BE2C (cell line): ENCODE results near the gene ELMO1.

ENCODE experiments used
- DNase-seq: peaks from one replicate; pipeline ENCODE4 v3.0.0-alpha.2; 2020
- H3K27me3 ChIP-seq: fragments of 250-450 bp; sonication (Bioruptor Pico); 2 replicates; pipeline ENCODE4 v1.5.1; 2020; ENCODE audit warnings: mild to moderate bottlenecking
- H3K36me3 ChIP-seq: fragments of 250-450 bp; sonication (Bioruptor Pico); 2 replicates; pipeline ENCODE4 v1.5.1; 2020; ENCODE audit warnings: mild to moderate bottlenecking
- H3K4me1 ChIP-seq: fragments of 250-450 bp; sonication (Bioruptor Pico); 2 replicates; pipeline ENCODE4 v1.5.1; 2020
- H3K4me3 ChIP-seq: 2 replicates; pipeline ENCODE4 v1.5.1; 2011; ENCODE audit warnings: low read depth, low read length
- H3K9me3 ChIP-seq: fragments of 250-450 bp; sonication (Bioruptor Pico); 2 replicates; pipeline ENCODE4 v1.5.1; 2020
- TF ChIP-seq, protein P1 (sequence below): IDR thresholded peaks from 2 replicates; pipeline ENCODE4 v1.5.1; 2012; ENCODE audit warnings: mild to moderate bottlenecking, low read depth, low read length

The ELMO1 gene

DNA sequence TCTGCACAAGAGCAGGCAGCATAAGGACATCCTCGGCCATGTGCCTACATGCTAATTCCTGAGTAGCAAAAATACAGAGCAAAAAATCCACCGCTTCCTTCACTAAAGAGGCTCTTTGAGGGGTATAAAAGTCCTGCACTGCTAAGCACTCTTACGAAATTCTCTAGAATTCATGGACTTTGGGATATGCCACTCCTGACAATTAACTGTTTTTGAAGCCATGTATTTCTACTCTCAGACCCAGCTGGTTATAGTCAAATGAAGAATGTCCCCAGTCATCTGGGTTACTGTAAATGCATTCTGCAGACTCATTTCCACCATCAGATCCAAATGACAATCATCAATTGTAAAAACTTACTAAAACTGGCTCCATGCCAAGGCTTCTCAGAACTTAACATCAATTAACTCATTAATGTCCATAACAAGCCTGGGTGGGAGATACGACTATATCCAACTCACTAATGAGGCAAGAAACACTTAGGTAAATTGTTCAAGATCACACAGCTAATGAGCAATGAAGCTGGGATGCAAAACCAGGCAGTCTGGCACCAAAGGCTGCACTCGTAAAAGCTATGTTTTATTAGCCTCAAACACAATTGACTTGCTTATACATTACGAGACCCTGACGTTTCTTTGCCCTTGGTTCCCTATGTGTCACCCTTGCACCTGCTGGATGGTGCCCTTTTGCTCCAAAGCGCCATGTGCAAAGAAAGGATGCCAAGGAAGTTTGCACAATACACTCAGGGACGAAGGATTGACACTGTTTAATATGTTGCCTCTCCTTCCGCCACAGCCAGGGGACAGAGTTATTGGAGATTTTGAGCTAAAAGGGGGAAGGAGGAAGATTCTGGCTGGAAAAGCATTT is 250.4 kb downstream of the ELMO1 start:
- no peak overlapping the region for H3K4me3 ChIP-seq
- no peak for DNase-seq

DNA sequence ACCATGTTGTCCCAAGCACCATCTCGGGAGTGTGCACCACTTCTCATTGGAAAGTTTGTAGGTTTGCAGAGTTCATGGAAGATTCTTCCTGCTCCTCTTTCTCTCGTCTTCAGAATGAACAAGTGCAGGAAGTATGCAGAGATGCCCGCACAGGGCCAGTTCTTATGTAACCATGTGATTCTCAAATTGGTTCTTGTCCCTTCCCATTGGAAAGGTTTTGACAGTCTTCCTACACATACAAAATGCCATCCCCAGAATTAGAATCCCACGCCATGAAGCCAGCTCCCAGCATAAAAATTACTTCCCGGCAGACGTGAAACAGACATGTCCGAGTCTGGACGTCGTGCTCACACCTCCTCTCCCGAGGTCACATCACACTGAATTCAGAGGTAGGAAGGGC is 251.6 kb downstream of the ELMO1 start:
- no peaks in the 10 kb centered on the region for H3K4me1 ChIP-seq
- no peak overlapping the region for H3K4me3 ChIP-seq
- no peaks in the 10 kb centered on the region for H3K9me3 ChIP-seq
- DNase-seq = no peak
- H3K27me3 ChIP-seq = no peaks in the 10 kb centered on the region
- TF ChIP-seq, protein P1, sequence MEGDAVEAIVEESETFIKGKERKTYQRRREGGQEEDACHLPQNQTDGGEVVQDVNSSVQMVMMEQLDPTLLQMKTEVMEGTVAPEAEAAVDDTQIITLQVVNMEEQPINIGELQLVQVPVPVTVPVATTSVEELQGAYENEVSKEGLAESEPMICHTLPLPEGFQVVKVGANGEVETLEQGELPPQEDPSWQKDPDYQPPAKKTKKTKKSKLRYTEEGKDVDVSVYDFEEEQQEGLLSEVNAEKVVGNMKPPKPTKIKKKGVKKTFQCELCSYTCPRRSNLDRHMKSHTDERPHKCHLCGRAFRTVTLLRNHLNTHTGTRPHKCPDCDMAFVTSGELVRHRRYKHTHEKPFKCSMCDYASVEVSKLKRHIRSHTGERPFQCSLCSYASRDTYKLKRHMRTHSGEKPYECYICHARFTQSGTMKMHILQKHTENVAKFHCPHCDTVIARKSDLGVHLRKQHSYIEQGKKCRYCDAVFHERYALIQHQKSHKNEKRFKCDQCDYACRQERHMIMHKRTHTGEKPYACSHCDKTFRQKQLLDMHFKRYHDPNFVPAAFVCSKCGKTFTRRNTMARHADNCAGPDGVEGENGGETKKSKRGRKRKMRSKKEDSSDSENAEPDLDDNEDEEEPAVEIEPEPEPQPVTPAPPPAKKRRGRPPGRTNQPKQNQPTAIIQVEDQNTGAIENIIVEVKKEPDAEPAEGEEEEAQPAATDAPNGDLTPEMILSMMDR = no peak
- no peaks in the 10 kb centered on the region for H3K36me3 ChIP-seq

More for the DNA sequence above, 250.4 kb downstream of the ELMO1 start:
- no peaks in the 10 kb centered on the region for H3K36me3 ChIP-seq
- H3K9me3 ChIP-seq = no peaks in the 10 kb centered on the region
- H3K27me3 ChIP-seq = no peaks in the 10 kb centered on the region
- H3K4me1 ChIP-seq = no peaks in the 10 kb centered on the region
- TF ChIP-seq, protein P1 = no peak

DNA sequence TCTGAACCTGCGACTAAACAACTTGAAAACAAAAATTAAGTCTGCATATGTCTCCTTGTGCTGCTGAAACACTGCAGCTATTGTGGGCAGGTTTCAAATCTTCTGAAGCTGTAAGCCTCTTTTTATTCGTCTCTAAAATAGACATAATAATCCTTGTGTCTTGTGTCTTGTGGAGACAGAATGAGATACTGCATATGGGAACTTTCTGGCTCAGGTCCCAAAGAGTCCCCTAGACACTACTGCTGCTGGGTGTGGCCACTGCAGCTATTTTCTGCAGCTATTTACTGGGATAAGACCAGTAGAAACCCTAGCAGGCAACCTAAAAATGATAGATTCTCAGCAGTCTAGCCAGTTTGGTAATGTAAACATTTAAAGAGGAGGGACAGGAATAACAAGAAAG is 252.0 kb downstream of the ELMO1 start:
- H3K36me3 ChIP-seq = no peaks in the 10 kb centered on the region
- DNase-seq = no peak
- no peaks in the 10 kb centered on the region for H3K9me3 ChIP-seq
- H3K4me3 ChIP-seq = no peak overlapping the region
- TF ChIP-seq, protein P1 = no peak
- no peaks in the 10 kb centered on the region for H3K27me3 ChIP-seq
- H3K4me1 ChIP-seq = no peaks in the 10 kb centered on the region

DNA sequence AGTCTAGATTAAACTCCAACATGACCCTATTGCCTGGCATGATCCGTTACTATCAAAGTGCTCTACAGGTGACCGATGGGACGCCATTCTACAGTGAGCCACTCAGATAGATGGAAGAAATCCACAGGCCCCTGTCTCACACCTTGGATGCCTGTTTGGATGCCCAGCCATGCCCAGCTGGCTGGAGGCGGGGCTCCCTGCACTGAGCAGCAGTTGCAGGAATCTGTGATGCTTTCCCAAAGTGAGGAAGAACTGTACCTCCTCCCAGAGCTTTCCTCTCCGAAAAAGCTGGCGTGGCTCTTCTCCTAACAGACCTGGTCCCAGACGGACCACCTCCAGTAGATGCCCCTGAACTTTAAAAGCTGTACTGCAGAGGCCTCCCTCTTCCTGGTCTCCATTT is 253.3 kb downstream of the ELMO1 start:
- TF ChIP-seq, protein P1 = no peak
- Histone ChIP-seq H3K4me3 (no peak overlapping the region), H3K9me3 (no peaks in the 10 kb centered on the region), H3K4me1 (no peaks in the 10 kb centered on the region), H3K36me3 (no peaks in the 10 kb centered on the region), H3K27me3 (no peaks in the 10 kb centered on the region)
- DNase-seq = no peak

DNA sequence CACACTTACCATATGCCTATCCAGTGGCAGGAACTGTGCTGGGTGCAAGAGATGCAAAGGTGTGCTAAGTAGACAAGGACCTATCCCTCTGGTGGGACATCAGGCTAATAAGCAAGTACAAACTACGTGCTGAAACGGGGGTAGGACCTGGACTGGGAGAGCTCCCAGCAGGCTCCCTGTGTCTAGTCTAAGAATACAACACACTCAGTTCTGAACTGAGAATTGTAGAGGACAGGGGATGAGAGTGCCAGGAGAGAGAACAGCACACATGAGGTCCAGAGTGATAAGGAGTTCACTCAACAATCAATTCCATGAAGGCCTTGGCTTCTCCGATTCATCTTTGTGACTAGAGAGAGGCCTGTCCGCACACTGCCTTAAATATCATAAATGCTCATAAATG is 253.7 kb downstream of the ELMO1 start:
- no peak overlapping the region for H3K4me3 ChIP-seq
- no peaks in the 10 kb centered on the region for H3K9me3 ChIP-seq
- DNase-seq = no peak
- no peaks in the 10 kb centered on the region for H3K4me1 ChIP-seq
- H3K36me3 ChIP-seq = no peaks in the 10 kb centered on the region
- no peaks in the 10 kb centered on the region for H3K27me3 ChIP-seq
- TF ChIP-seq, protein P1 = no peak

DNA sequence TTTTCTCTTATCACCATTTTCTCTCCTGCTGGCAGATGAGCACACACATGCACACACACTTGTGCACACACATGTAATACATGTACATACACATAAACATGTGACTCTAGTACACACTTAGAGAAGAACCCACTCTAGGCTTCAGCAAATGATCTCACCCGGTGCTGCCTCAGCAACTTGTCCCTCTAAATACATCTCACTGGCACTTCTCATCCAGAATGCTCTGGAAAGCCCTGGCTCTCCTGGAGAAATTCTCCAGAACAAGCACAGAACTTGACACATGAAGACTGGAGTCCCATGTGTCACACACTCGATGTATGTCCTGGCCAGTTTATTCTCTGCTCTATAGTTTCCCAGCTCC is 254.9 kb downstream of the ELMO1 start:
- H3K36me3 ChIP-seq = no peaks in the 10 kb centered on the region
- TF ChIP-seq, protein P1 = no peak
- H3K27me3 ChIP-seq = no peaks in the 10 kb centered on the region
- DNase-seq = no peak
- no peaks in the 10 kb centered on the region for H3K4me1 ChIP-seq
- no peaks in the 10 kb centered on the region for H3K9me3 ChIP-seq
- H3K4me3 ChIP-seq = no peak overlapping the region
